Measurements from ENCODE around the gene CYP2A6.
A peak's percentile ranks its signal among the peaks of the same experiment; 100 is the strongest.

CYP2A6 gene

GRCh38 chr19:40800339-40800996, 49.8 kb downstream of the CYP2A6 start:
- DNase-seq, result no peak

- DNase-seq, result no peak
Measured at GRCh38 chr19:40799558-40800338, 50.5 kb downstream of the CYP2A6 start.

GRCh38 chr19:40798683-40799557, 51.3 kb downstream of the CYP2A6 start, which contains the start of gene EGLN2:
Gene EGLN2, plus strand, starts transcription at chr19:40799191. Its CDS starts 1,382 bp downstream, at chr19:40800573.
- peak; percentile 99 for DNase-seq

- no peak for DNase-seq
Measured at GRCh38 chr19:40797963-40798682, 52.1 kb downstream of the CYP2A6 start.

- no peak for DNase-seq
Measured at GRCh38 chr19:40797166-40797962, 52.9 kb downstream of the CYP2A6 start.

All from T1000 (cell line).